H1 (cell line): ENCODE results near the gene SIGLEC11.

Experiments
- ATF3 ChIP-seq: IDR thresholded peaks from 2 replicates; pipeline ENCODE4 v1.6.1; 2011; ENCODE audit warnings: low read depth, mild to moderate bottlenecking, low read length; ENCODE audit not compliant: insufficient read depth
- BACH1 ChIP-seq: IDR thresholded peaks from 2 replicates; pipeline ENCODE4 v1.6.1; 2012; ENCODE audit warnings: low read length, improper control_type of control experiment
- CHD1 ChIP-seq: IDR thresholded peaks from 2 replicates; pipeline ENCODE4 v1.6.1; 2012; ENCODE audit warnings: low read depth, low read length, improper control_type of control experiment
- CTCF ChIP-seq, 3 experiments: IDR thresholded peaks; 1 replicate in 2 of 3; 2 replicates in 1 of 3; pipeline versions ENCODE4 v1.5.1 to v1.6.1; 2011; ENCODE audit warnings: low read length in 3 of 3, mild to moderate bottlenecking in 3 of 3, inconsistent platforms in 2 of 3, low read depth in 1 of 3, moderate library complexity in 1 of 3; ENCODE audit not compliant: insufficient read depth in 1 of 3; ENCODE audit errors: control extremely low read depth in 1 of 3
- EZH2 ChIP-seq: fragments of 200-600 bp; sonication (generic); IDR thresholded peaks from 2 replicates; pipeline ENCODE4 v1.7.1; 2012; ENCODE audit warnings: low read depth, mild to moderate bottlenecking, moderate library complexity, low read length, inconsistent platforms; ENCODE audit not compliant: severe bottlenecking
- MAX ChIP-seq: IDR thresholded peaks from 2 replicates; pipeline ENCODE4 v1.6.1; 2012; ENCODE audit warnings: inconsistent platforms
- NANOG ChIP-seq: IDR thresholded peaks from 2 replicates; pipeline ENCODE4 v1.6.1; 2011; ENCODE audit warnings: low read length, low read depth, mild to moderate bottlenecking, inconsistent platforms; ENCODE audit not compliant: insufficient read depth, poor library complexity, severe bottlenecking
- PHF8 ChIP-seq: fragments of 200-600 bp; sonication (generic); conservative IDR thresholded peaks from 2 replicates; pipeline ENCODE4 v1.7.1; 2012; ENCODE audit warnings: low read depth, mild to moderate bottlenecking, inconsistent platforms, low read length, moderate library complexity
- POLR2A ChIP-seq, 2 experiments: IDR thresholded peaks; 1 replicate in 1 of 2; 2 replicates in 1 of 2; pipeline ENCODE4 v1.6.1; 2011; ENCODE audit warnings: low read depth in 2 of 2, low read length in 2 of 2, mild to moderate bottlenecking in 2 of 2; ENCODE audit errors: control extremely low read depth in 1 of 2
- POLR2AphosphoS5 ChIP-seq: IDR thresholded peaks from 2 replicates; pipeline ENCODE4 v1.6.1; 2011; ENCODE audit warnings: low read depth, low read length
- TCF12 ChIP-seq: IDR thresholded peaks from 2 replicates; pipeline ENCODE4 v1.6.1; 2011; ENCODE audit warnings: low read depth, mild to moderate bottlenecking, low read length
- YY1 ChIP-seq: IDR thresholded peaks from 2 replicates; pipeline ENCODE4 v1.6.1; 2011; ENCODE audit warnings: low read depth, mild to moderate bottlenecking, low read length
- ZNF274 ChIP-seq: IDR thresholded peaks from 2 replicates; pipeline ENCODE4 v1.7.0; 2012; ENCODE audit warnings: low read length, borderline replicate concordance; ENCODE audit errors: extremely low read depth

- no peak for TF ChIP-seq POLR2A (IDR thresholded peaks at IDR 0.05; ENCODE audit: control extremely low read depth in 1 of 2, low read depth in 2 of 2, low read length in 2 of 2)
- no peak for TF ChIP-seq CTCF (IDR thresholded peaks at IDR 0.05; ENCODE audit: control extremely low read depth in 1 of 3, insufficient read depth in 1 of 3, low read depth in 1 of 3, low read length in 3 of 3)
- no peak for TF ChIP-seq MAX
- no peak for TF ChIP-seq EZH2
- TF ChIP-seq POLR2AphosphoS5 = no peak
- no peak for TF ChIP-seq ZNF274
- TF ChIP-seq TCF12 = no peak
- TF ChIP-seq BACH1 = no peak
- TF ChIP-seq CHD1 = no peak
- no peak for TF ChIP-seq NANOG
- no peak for TF ChIP-seq YY1
- TF ChIP-seq PHF8 = no peak
- no peak for TF ChIP-seq ATF3
These were observed 9.0 kb downstream of the SIGLEC11 start for GRCh38 chr19:49951806-49952478.
